SK-N-SH treated with all-trans-retinoic acid at 6 μM for 48 hours (cell line): Measurements from ENCODE around the gene RERE.

ENCODE experiments used
- ARNTL ChIP-seq: fragments of 450-650 bp; formaldehyde crosslinking; IDR thresholded peaks from 2 replicates; pipeline ENCODE4 v1.5.0; 2020; ENCODE audit warnings: low read depth, mild to moderate bottlenecking, moderate library complexity, borderline replicate concordance
- CREB5 ChIP-seq: fragments of 250-450 bp; sonication (Bioruptor Pico); IDR thresholded peaks from 2 replicates; pipeline ENCODE4 v1.5.1; 2020; ENCODE audit warnings: low read depth, mild to moderate bottlenecking, moderate library complexity
- CSRNP3 ChIP-seq: fragments of 250-450 bp; sonication (Bioruptor Pico); IDR thresholded peaks from 2 replicates; pipeline ENCODE4 v1.5.1; 2021; ENCODE audit warnings: mild to moderate bottlenecking, moderate library complexity
- GLIS3 ChIP-seq: fragments of 250-450 bp; sonication (Bioruptor Pico); IDR thresholded peaks from 2 replicates; pipeline ENCODE4 v1.5.0; 2020; ENCODE audit warnings: mild to moderate bottlenecking, moderate library complexity
- RARB ChIP-seq: fragments of 250-450 bp; sonication (Bioruptor Pico); IDR thresholded peaks from 2 replicates; pipeline ENCODE4 v1.8.0; 2021; ENCODE audit warnings: mild to moderate bottlenecking, moderate library complexity
- SNAI2 ChIP-seq: fragments of 250-450 bp; sonication (Bioruptor Pico); IDR thresholded peaks from 2 replicates; pipeline ENCODE4 v1.5.0; 2020; ENCODE audit warnings: mild to moderate bottlenecking, moderate library complexity
- TCF4 ChIP-seq: fragments of 250-450 bp; sonication (Bioruptor Pico); IDR thresholded peaks from 2 replicates; pipeline ENCODE4 v1.8.0; 2021; ENCODE audit warnings: mild to moderate bottlenecking, moderate library complexity, borderline replicate concordance
- ZC3H10 ChIP-seq: fragments of 250-450 bp; sonication (Bioruptor Pico); IDR thresholded peaks from 2 replicates; pipeline ENCODE4 v1.5.1; 2021; ENCODE audit warnings: mild to moderate bottlenecking, moderate library complexity
- ZFP3 ChIP-seq: fragments of 250-450 bp; sonication (Bioruptor Pico); IDR thresholded peaks from 2 replicates; pipeline ENCODE4 v1.5.0; 2020; ENCODE audit warnings: mild to moderate bottlenecking, moderate library complexity
- ZFP30 ChIP-seq: fragments of 450-650 bp; formaldehyde crosslinking; IDR thresholded peaks from 2 replicates; pipeline ENCODE4 v1.5.0; 2022; ENCODE audit warnings: mild to moderate bottlenecking, moderate library complexity
- ZNF565 ChIP-seq: fragments of 450-650 bp; formaldehyde crosslinking; conservative IDR thresholded peaks from 2 replicates; pipeline ENCODE4 v1.5.0; 2020; ENCODE audit warnings: low read depth, mild to moderate bottlenecking, moderate library complexity

GRCh38 chr1:8349473-8349865 is 468.0 kb downstream of the RERE start:
- TF ChIP-seq ARNTL (CRISPR knock-in tag) (no peak), ZFP30 (CRISPR knock-in tag) (no peak), GLIS3 (CRISPR knock-in tag) (no peak), ZC3H10 (CRISPR knock-in tag) (no peak), ZFP3 (no peak), SNAI2 (CRISPR knock-in tag) (no peak), CSRNP3 (CRISPR knock-in tag) (no peak), RARB (no peak), CREB5 (CRISPR knock-in tag) (no peak), TCF4 (CRISPR knock-in tag) (no peak), ZNF565 (CRISPR knock-in tag) (no peak)
